GM18519 (cell line): ENCODE data around the gene LRRC37A.
"Not testable (repeated sequence)": the region's sequence is repeated elsewhere in the genome, so short reads cannot be mapped to it uniquely, and the experiment has no call there.

Experiments used
- ATAC-seq: cut with Tn5 transposase; IDR thresholded peaks from one replicate; pipeline ENCODE4 v1.9.1; 2021; ENCODE audit warnings: mild to moderate bottlenecking, moderate library complexity; ENCODE audit not compliant: unreplicated experiment, low FRiP score

Gene LRRC37A

DNA sequence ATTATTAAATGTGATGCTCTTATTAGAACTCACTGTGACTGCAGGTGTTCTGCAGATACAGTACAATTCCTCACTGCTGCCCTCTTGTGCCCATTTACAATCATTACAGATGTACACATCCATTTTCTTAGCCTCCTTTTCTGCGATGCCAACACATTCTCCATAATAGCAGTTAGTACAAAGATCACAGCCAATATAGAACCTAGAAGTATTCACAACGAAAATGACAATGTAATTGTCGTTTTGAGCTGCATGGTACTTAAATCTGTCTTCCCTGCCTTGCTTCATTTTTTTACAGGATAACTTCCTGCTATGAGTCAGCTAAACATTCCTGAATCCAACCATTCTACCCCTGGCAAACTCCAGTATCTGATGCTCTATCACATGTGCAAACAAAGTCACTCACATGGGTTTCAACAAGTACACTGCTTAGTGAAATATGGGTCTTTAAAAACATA lies 8.1 kb upstream of the LRRC37A start:
- ATAC-seq: not testable (repeated sequence)

DNA sequence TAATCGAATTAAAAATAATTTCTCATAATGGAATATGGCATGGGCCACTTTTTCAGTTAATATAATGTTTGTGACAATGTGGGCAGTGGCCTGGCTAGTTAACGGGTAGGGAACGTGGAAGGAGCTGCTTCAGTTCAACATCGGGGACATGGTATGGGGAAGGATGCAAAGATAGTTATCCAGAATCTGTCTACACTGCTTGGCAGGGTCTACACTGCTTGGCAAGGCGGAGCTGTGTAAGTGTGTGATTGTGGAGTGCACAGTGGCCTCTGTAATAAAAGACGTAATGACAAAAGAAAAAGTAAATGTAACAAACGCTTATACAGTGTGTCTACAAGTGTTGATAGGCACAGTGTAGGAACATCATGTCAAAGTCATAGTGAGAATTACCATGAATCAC lies 7.3 kb upstream of the LRRC37A start:
- not testable (repeated sequence) for ATAC-seq

DNA sequence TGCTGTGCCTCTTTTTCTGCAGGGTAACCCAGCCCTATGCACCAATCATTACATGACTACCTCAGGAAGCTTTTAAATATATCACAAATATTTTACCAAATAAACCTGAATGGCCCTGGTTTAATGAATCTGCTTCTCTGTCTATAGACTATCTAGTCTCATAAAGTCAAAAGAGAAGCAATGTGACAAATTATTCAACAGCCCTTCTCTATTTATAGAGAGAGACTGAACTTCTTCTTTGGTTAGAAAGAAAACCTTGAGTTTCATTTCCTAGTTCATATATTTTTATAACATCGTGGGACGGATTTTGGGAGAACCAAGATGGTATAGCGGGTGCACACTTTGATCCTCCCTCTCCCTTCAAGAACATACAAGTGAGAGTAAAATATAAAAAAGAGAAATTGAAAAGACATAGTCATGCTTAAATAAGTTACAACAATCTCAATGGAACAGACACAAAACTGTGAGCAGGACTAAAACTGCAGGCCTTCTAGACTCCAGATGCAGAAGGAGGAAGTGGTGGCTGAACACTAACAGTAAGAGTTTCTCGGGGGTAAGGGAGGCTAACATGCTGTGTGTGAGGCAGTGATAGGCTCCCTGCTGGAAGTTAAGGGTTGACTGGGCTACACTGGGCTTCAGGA lies 3.9 kb upstream of the LRRC37A start:
- ATAC-seq: not testable (repeated sequence)

DNA sequence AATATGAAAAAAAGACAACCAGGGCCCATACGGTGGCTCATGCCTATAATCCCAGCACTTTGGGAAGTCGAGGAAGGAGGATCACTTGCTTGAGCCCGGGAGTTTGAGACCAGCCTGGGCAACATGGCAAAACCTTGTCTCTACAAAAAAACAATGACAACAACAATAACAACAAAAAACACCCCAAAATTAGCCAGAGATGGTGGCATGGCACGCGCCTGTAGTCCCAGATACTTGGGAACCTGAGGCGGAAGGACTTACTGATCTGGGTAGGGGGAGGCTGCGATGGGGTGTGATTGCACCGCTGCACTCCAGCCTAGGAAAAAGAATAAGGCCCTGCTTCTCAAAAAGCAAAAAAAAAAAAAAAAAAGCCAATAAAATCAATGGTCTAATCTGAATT lies 3.3 kb upstream of the LRRC37A start:
- ATAC-seq: not testable (repeated sequence)

DNA sequence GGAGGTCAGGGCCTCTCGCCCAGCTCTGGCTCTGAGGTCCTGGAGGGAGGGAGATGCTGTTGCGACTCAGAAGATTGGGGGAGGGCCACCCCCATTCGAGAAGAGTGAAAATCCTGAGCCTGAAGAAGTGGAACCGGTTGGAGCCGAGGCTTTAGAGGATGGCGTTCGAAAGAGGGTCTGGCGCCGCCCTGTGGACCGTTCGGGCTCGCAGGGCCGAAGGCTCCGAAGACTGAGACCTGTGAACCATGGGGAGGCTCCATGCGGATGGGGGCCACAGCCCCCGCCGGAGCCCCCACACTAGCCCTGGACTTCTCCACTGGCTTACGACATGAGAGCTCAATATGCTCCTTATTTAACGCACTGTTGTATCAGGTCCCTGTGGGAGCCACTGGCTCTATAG lies 46.3 kb downstream of the LRRC37A start:
- not testable (repeated sequence) for ATAC-seq

DNA sequence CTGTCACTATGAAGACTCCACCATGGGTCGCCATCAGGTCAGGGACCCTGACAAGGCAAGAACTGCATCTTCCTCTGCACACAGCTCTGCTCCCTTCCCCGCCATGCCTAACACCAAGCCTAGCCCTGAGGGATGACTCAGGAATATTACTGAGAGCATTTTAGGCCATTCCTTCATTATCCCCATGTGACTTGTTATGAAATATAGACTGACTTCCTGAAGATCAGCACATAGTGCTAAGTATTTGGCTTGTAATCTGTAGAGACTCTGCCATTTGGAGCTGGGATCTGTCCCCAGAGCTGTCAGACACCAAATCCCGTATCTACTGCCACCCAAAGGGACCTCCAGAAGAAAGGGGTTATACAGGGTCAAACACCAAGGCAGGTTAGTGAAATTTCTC lies 47.2 kb downstream of the LRRC37A start:
- not testable (repeated sequence) for ATAC-seq

DNA sequence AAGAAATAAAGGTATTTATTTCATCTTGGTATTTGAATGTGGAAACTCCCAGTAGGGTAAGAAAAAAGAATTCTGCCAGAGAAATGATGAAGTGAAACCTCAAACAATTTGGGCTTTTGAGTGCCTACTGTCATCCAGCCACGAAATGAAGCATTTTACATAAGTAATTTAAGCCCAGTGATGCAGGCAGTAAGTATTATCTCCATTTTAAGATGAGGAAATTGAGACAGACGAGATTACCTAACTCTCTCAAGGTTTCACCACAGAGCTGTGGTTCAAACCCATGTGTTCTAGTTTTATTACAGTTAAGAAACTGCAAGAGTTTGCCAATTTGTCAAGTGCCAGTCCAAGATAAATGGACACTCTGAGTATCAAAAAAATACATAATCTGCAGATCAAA lies 53.4 kb downstream of the LRRC37A start:
- ATAC-seq: not testable (repeated sequence)

DNA sequence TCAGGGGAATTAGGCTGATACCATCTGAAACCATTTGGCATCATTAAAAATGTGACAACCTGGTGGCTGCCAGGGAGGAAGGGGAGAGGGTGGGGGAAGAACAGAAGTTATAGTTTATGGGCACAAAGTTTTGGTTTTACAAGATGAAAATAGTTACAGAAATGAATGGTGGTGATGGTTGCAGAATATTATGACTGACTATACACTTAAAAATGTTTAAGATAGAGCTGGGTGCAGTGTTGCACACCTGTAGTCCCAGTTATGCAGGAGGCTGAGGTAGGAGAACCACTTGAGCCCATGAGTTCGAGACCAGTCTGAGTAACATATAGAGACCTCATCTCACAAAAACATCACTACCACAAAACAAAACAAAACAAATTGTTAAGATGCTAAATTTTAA lies 54.1 kb downstream of the LRRC37A start:
- not testable (repeated sequence) for ATAC-seq

DNA sequence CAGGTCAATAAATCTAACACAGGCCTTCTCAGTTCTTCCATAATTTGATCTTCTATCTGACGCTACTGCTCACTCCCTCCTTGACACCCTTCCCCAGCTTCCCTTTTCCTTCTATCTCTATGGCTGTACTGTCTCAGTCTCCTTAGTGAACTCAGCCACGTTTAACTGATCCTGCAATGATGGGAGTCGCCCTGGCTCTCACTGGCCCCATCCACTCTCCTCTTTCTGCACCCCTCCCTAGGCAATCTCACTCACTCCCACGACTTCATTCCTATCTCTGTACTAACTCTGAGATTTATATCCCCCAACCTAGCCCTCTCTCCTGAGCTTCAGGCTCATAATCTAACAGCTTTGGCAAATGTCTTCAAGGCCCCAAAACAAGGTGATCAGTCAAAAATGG lies 58.9 kb downstream of the LRRC37A start:
- ATAC-seq: not testable (repeated sequence)

DNA sequence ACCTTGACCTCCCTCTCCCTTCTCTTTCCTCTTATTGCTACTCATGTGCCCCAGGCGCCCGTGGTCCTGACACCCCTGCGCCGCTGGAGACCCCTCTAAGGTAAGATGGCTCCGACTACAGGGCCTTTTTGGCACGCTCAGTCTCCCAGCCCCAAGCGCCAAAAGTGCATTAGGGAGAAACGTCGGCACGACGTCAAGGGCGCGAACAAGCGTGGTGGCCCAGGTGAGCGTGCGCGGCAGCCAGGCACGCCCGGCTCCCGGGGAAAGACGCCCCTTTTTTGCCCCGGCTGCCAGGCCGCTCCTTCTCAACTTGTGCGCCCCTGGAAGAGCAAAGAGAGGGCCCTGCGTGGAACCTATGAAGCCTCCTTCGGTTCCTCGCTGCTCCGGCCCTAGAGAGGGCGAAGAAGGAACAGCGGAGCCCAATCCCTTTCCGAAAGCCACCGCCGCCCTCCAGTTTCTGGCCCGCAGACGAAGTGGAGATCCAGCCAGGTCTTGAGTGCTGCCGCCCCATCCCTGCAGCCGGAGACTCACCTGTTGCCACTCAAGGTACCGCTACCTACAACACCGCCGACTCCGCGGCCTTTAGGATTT lies 66.3 kb downstream of the LRRC37A start:
- ATAC-seq: peak; percentile 31

DNA sequence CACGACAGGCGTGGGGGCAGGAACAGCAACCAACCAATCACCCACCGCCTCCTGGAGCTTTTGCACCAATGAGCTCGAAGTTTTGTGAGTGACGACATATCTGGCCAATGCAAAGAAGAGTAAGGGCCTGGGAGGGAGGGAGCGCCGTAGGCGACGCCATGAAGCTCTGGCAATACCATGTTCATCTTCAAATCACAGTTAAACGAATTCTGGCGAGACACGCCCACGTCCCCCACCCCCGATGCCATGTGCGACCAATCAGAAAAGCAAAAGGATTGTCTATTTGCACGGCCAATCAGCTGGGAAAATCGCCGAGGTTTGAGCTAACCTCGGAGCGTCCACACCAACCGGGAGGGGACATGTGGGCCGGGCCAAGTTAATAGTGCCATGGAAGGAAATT lies 66.8 kb downstream of the LRRC37A start, which contains the start of gene ARL17B:
ARL17B (minus strand) TSS at position 12 of the 400 bp plus-strand sequence. CDS start 3,369 bp downstream, outside the sequence.
- peak; percentile 85 for ATAC-seq

DNA sequence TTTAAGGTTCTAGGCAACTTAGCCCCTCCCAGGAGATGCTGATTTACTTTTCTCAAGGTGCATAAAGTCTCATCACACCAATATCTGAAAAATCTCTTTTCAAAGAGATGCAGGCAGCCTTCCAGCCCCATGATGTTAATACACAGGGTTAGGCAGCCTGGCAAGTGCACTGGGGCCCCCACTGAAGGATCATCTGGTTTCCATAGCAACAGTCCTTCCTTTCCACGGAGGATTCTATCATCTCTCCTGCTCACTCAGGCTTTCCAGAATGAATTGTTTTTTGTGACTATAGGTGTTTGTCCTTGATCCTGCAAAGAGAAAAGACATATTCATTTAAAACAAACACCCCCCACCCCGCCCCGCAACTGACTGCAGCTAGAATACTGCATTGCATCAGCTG lies 72.6 kb downstream of the LRRC37A start:
- ATAC-seq: not testable (repeated sequence)

DNA sequence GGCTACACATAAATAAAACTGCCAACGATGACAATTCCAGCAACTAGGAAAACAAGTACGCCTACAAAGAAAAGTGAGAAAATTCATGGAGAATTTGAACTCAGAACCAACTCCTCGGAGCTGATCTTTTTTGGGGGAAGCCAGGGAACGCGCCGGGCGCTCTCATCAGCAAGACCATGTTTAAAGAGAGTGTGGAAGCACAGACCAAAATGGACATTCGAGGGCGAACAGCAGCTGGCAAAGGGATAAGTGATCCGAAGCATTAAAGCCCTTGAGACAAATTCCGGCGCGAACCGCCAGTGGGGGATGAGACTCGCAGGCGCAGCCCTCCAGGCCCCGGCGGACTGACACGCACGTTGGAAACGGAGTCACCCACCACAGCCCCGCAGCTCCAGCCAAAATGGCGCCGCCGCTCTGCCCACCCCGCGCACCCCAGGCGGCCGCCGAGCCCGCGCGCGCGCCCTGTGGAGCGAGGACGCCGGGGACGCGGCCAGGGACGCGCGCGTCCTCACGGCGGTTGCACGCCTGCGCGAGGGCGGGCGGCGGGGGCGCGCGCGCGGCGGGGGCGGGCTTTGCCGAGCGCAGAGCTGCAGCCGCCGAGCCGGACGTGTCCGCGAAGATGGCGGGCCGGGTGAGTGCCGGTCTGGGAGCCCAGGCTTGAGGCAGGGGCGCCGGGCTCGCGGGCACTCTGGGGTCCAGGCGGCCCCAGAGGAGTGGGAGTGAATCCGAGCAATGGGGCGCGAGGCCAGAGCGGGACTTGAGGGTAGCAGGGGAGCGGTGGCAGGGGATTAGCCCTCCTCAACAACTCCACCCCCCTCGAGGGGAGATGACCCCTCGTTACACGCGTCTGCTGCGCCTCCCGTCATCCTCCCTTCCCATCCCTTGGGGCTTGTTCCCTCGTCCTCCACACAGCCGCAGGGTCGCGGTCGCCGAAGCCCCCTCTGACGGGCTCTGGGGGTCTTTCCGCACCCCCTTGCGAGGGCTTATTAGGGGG lies 77.6 kb downstream of the LRRC37A start:
- ATAC-seq: peak; percentile 36

DNA sequence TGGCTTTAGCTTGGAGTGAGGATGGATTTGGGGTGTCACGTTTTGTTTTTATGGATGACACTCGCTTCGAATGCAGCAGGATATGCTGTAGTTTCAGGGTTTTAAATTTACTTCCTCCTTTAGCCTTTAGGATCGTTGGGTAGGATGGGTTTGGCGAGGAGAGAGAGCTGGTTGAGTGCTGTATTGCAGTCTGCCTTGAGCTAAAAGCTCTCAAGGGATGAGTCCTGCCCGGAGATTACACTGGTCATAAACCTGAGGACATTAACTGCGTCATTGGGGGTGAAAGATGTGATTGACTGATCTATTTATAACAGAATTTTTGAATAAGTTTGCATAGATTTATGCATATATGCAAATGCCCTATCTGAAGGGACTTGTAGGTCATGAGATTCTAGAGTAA lies 78.5 kb downstream of the LRRC37A start:
- not testable (repeated sequence) for ATAC-seq

DNA sequence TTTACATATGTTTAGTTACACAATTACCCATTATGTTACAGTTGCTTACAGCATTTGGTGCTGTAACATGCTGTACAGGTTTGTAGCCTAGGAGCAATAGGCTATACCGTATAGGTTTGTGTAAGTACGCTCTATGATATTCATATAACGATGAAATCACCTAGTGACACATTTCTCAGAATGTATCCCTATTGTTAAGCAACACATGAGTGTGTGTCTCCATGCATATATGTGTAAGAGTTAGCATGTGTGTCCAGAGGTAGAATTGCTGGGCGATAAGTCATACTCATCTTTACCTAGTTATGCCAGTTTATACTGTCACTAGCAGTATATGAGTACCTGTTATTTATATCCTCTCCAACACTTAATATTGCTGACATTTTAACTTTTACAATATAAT lies 88.2 kb downstream of the LRRC37A start:
- not testable (repeated sequence) for ATAC-seq

DNA sequence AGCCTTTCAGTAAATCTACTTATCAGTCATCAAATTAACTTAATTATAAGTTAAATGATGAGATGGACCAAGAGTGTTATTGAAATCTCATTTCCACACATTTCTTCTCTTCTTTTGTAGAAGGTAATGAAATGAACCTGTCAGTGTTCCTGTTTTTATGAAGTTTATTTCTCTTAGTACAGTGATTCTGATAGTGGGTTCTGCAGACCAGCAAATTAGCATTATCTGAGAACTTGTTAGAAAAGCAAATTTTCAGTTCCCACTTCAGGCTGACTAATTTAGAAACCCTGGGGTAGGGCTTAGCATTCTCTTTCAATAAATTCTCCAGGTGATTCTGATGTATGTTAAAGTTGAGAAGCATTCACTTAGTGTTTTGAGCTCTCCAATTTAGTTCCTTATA lies 90.6 kb downstream of the LRRC37A start:
- not testable (repeated sequence) for ATAC-seq
